ENCODE data around the gene SRSF4. TPM values are rescaled to one million over a fixed set of nuclear protein-coding genes. Genes with fewer than 3 reads are reported as not detected.

Gene SRSF4
- total RNA-seq, 1 experiment from 2014 or later = 44.1 TPM

GRCh38 chr1:29125237-29125641 is 56.5 kb downstream of the SRSF4 start:
- POLR2A ChIA-PET = no interaction called here
- CTCF ChIA-PET = interaction anchor here (0.7 to 2.1 kb wide), 11 partner anchors 10 to 1593 kb away, joined by 3 to 11 read pairs (median 5); partner anchors contain the start of gene SRSF4
- no peaks in the 10 kb centered on the region for H3K4me1 Mint-ChIP-seq (ENCODE audit: low read depth, unreplicated experiment)

GRCh38 chr1:29124366-29125236 is 57.1 kb downstream of the SRSF4 start:
- no peaks in the 10 kb centered on the region for H3K27me3 ChIP-seq (replicated peaks; ENCODE audit: control insufficient read depth, insufficient read depth, low read length)
- DNase-seq = peak; percentile 75 to 86

More at GRCh38 chr1:29125237-29125641, 56.5 kb downstream of the SRSF4 start:
- Mint-ChIP-seq H3K36me3 (ENCODE audit: insufficient read depth, unreplicated experiment) (peaks cover 7% of the 10 kb centered on the region), H3K9me3 (ENCODE audit: unreplicated experiment) (no peaks in the 10 kb centered on the region), H3K27ac (ENCODE audit: unreplicated experiment) (peak overlapping the region; percentile 65), H3K4me3 (ENCODE audit: unreplicated experiment) (peak overlapping the region; percentile 75), H3K27me3 (ENCODE audit: insufficient read depth, unreplicated experiment) (no peaks in the 10 kb centered on the region)
- Histone ChIP-seq H3K4me1 (no peaks in the 10 kb centered on the region), H3K4me3 (ENCODE audit: low read depth, low read length) (peak overlapping the region; percentile 69), H3K9me3 (no peaks in the 10 kb centered on the region), H3K36me3 (ENCODE audit: control insufficient read depth, insufficient read depth, low read length) (no peaks in the 10 kb centered on the region), H3K27me3 (replicated peaks; ENCODE audit: control insufficient read depth, insufficient read depth, low read length) (no peaks in the 10 kb centered on the region)
- no peak for TF ChIP-seq CTCF (IDR thresholded peaks at IDR 0.05; ENCODE audit: insufficient read depth in 1 of 2, low read depth in 1 of 2, low read length in 1 of 2, severe bottlenecking in 1 of 2, unreplicated experiment in 1 of 2)
- intact Hi-C loops (cut with micrococcal nuclease; ENCODE audit: unreplicated experiment) = no loop called here
- no peak for DNase-seq
- BruUV-seq (replicated peaks) = TSS peak; percentile 27

More at GRCh38 chr1:29124366-29125236, 57.1 kb downstream of the SRSF4 start:
- H3K4me3 Mint-ChIP-seq (ENCODE audit: unreplicated experiment) = peak overlapping the region; percentile 75
- H3K27me3 Mint-ChIP-seq (ENCODE audit: insufficient read depth, unreplicated experiment) = no peaks in the 10 kb centered on the region
- H3K9me3 Mint-ChIP-seq (ENCODE audit: unreplicated experiment) = no peaks in the 10 kb centered on the region
- TF ChIP-seq CTCF (IDR thresholded peaks at IDR 0.05; ENCODE audit: insufficient read depth in 1 of 2, low read depth in 1 of 2, low read length in 1 of 2, severe bottlenecking in 1 of 2, unreplicated experiment in 1 of 2) = peak; percentile 69 to 71
- Histone ChIP-seq H3K4me1 (no peaks in the 10 kb centered on the region), H3K36me3 (ENCODE audit: control insufficient read depth, insufficient read depth, low read length) (no peaks in the 10 kb centered on the region), H3K4me3 (ENCODE audit: low read depth, low read length) (peak overlapping the region; percentile 69), H3K9me3 (no peaks in the 10 kb centered on the region)
- H3K27ac Mint-ChIP-seq (ENCODE audit: unreplicated experiment) = peak overlapping the region; percentile 65
- no peaks in the 10 kb centered on the region for H3K4me1 Mint-ChIP-seq (ENCODE audit: low read depth, unreplicated experiment)
- POLR2A ChIA-PET = interaction anchor here (0.6 to 1.6 kb wide), 2 partner anchors 56 to 373 kb away, joined by 3 to 6 read pairs; no protein-coding TSS in a partner anchor
- intact Hi-C loops (cut with micrococcal nuclease; ENCODE audit: unreplicated experiment) = no loop called here
- CTCF ChIA-PET = interaction anchor here (0.5 to 2.1 kb wide), 14 partner anchors 10 to 1594 kb away, joined by 3 to 11 read pairs (median 5); partner anchors contain the start of gene SRSF4
- BruUV-seq (replicated peaks) = no TSS peak
- H3K36me3 Mint-ChIP-seq (ENCODE audit: insufficient read depth, unreplicated experiment) = peaks cover 7% of the 10 kb centered on the region

Measured in Caco-2 (cell line).